Sigmoid colon (tissue), 7 donors: ENCODE measurements around the gene HBG2. TPM values are rescaled to one million over a fixed set of nuclear protein-coding genes. Genes with fewer than 3 reads are reported as not detected.
"Not testable (repeated sequence)": the region's sequence is repeated elsewhere in the genome, so short reads cannot be mapped to it uniquely, and the experiment has no call there.

ENCODE experiments used
- DNase-seq: peaks from one replicate; pipeline ENCODE4 v3.0.0-alpha.2; 2019
- H3K27ac ChIP-seq, 4 donors: fragments of 200-600 bp; sonication (generic); one replicate each; pipeline ENCODE4 v1.5.1; 2016 to 2019; ENCODE audit warnings: mild to moderate bottlenecking in 1 of 4
- H3K27me3 ChIP-seq, 3 donors: fragments of 200-600 bp; sonication (generic); one replicate each; pipeline ENCODE4 v1.5.1; 2019; ENCODE audit warnings: mild to moderate bottlenecking in 1 of 3
- H3K36me3 ChIP-seq, 4 donors: fragments of 200-600 bp; sonication (generic); one replicate each; pipeline ENCODE4 v1.5.1; 2016 to 2019
- H3K4me1 ChIP-seq, 4 donors: fragments of 200-600 bp; sonication (generic); one replicate each; pipeline ENCODE4 v1.5.1; 2017 to 2019
- H3K4me3 ChIP-seq, 4 donors: fragments of 200-600 bp; sonication (generic); one replicate each; pipeline ENCODE4 v1.5.1; 2017 to 2019; ENCODE audit warnings: mild to moderate bottlenecking in 2 of 4, moderate library complexity in 1 of 4
- H3K9me3 ChIP-seq, 4 donors: fragments of 200-600 bp in 3 of 4; sonication (generic) in 3 of 4; one replicate each; pipeline versions ENCODE4 v1.5.1 to v1.6.1; 2013 to 2019
- EP300 ChIP-seq, 4 donors: sonication (generic); formaldehyde crosslinking; IDR thresholded peaks; one replicate each; pipeline ENCODE4 v1.6.1; 2017; ENCODE audit warnings: antibody characterized with exemption in 4 of 4
- POLR2A ChIP-seq, 2 donors: fragments of 450-650 bp; IDR thresholded peaks; one replicate each; pipeline ENCODE4 v1.6.1; 2016; ENCODE audit warnings: antibody characterized with exemption in 2 of 2, mild to moderate bottlenecking in 2 of 2, moderate library complexity in 2 of 2
- POLR2AphosphoS5 ChIP-seq, 4 donors: sonication (generic); formaldehyde crosslinking; IDR thresholded peaks; one replicate each; pipeline ENCODE4 v1.6.1; 2017; ENCODE audit warnings: antibody characterized with exemption in 4 of 4
- WGBS, 2 donors: extraction: QIAGEN DNeasy Blood & Tissue Kit; methylation state at CpG; one replicate each; pipeline ENCODE4 v1.1.7; 2013; 5-methylcytosine and 5-hydroxymethylcytosine counted together
- intact Hi-C: fragments of 100-400 bp; cut with DNase I; formaldehyde crosslinking; loops from one replicate; pipeline ENCODE4 v1.15.1; 2023
- polyA plus RNA-seq, 3 donors: library from polyadenylated mRNA; stranded (reverse); fragments of 200-250 nt; gene quantifications; one replicate each; pipeline ENCODE4 v1.2.3, GENCODE V29; 2013
- total RNA-seq, 4 donors: library from RNA; depleted of rRNA; stranded (reverse); fragments of >200 nt; gene quantifications; one replicate each; pipeline ENCODE4 v1.1.0, GENCODE V29; 2016
- TF ChIP-seq, protein P1 (sequence below), 4 experiments: fragments of 450-650 bp in 3 of 4; fragments of 200-600 bp in 1 of 4; IDR thresholded peaks; one replicate each; pipeline ENCODE4 v1.5.1; 2016 to 2019; ENCODE audit warnings: antibody characterized with exemption in 4 of 4, mild to moderate bottlenecking in 3 of 4, moderate library complexity in 2 of 4
- donor health status: healthy with polysubstance abuse.
- donor health status: Bipolar disorder and iron deficiency.
- donor health status: healthy.

Gene HBG2
- total RNA-seq (not detected), polyA plus RNA-seq (not detected)

GRCh38 chr11:5254646-5255413, at the start of gene HBG2:
Gene HBG2 (minus strand): TSS chr11:5254781. CDS start chr11:5254728, 53 bp downstream.
- H3K4me3 ChIP-seq, intact Hi-C loops, H3K9me3 ChIP-seq, DNase-seq, H3K27me3 ChIP-seq, H3K27ac ChIP-seq, H3K36me3 ChIP-seq, H3K4me1 ChIP-seq: not testable (repeated sequence)
- WGBS, 2 donors, result 72 to 78% methylated on average over 4 of the region's 9 CpGs

DNA sequence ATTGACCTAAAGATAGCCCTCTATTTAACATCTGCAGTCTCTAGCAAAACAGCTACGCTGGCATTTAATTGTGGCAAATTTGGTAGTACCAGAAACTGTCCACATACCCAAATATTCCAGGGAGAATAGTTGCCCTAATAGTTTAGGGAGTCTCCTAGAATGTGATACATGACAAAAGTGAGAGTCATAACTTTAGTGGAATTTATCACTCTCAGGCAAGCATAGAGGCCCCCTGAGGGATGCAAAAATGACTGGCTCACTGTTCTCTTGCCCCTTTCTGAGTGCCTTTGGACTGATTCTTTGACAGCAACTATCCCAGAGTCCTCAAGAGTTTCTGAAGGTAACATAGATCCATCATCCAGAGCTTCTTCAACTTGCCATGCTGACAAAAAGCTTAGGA, 49.5 kb upstream of the HBG2 start:
- Histone ChIP-seq H3K27ac (no peak overlapping the region), H3K4me1 (no peaks in the 10 kb centered on the region), H3K4me3 (no peak overlapping the region), H3K36me3 (no peaks in the 10 kb centered on the region), H3K9me3 (no peaks in the 10 kb centered on the region), H3K27me3 (no peaks in the 10 kb centered on the region)
- intact Hi-C loops, result no loop called here
- WGBS, 2 donors, result 42 to 94% methylated on average over 1 of the region's 1 CpG
- TF ChIP-seq POLR2A (IDR thresholded peaks at IDR 0.05) (no peak), EP300 (IDR thresholded peaks at IDR 0.05) (no peak), POLR2AphosphoS5 (IDR thresholded peaks at IDR 0.05) (no peak)
- TF ChIP-seq, protein P1, sequence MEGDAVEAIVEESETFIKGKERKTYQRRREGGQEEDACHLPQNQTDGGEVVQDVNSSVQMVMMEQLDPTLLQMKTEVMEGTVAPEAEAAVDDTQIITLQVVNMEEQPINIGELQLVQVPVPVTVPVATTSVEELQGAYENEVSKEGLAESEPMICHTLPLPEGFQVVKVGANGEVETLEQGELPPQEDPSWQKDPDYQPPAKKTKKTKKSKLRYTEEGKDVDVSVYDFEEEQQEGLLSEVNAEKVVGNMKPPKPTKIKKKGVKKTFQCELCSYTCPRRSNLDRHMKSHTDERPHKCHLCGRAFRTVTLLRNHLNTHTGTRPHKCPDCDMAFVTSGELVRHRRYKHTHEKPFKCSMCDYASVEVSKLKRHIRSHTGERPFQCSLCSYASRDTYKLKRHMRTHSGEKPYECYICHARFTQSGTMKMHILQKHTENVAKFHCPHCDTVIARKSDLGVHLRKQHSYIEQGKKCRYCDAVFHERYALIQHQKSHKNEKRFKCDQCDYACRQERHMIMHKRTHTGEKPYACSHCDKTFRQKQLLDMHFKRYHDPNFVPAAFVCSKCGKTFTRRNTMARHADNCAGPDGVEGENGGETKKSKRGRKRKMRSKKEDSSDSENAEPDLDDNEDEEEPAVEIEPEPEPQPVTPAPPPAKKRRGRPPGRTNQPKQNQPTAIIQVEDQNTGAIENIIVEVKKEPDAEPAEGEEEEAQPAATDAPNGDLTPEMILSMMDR (IDR thresholded peaks at IDR 0.05), result no peak
- DNase-seq, result no peak

DNA sequence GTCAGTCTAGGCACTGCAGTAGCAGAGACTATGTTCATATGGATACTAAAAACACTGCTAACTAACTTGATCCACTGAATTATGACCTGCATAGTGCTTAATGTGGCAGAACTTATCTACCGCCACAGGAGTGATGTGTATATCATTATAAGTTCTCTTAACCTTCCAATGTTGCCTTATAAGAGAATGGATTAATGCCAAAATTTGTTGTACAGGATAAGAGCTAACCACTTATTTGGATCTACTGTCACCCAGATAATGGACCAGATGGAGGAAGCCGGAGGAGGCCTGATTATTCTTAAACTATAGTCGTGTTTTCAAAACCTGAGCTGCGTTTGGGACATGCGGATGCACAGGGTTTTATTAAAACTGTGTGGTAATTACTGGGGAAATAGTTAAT, 49.0 kb upstream of the HBG2 start:
- no peaks in the 10 kb centered on the region for H3K36me3 ChIP-seq
- no peak overlapping the region for H3K27ac ChIP-seq
- WGBS, 2 donors, result 72 to 88% methylated on average over 5 of the region's 5 CpGs
- no peaks in the 10 kb centered on the region for H3K27me3 ChIP-seq
- H3K4me1 ChIP-seq, result no peaks in the 10 kb centered on the region
- no peak overlapping the region for H3K4me3 ChIP-seq
- DNase-seq, result no peak
- intact Hi-C loops, result no loop called here
- TF ChIP-seq POLR2AphosphoS5 (IDR thresholded peaks at IDR 0.05) (no peak), EP300 (IDR thresholded peaks at IDR 0.05) (no peak)
- H3K9me3 ChIP-seq, result no peaks in the 10 kb centered on the region

GRCh38 chr11:5301846-5302245, 47.3 kb upstream of the HBG2 start, which contains the start of gene OR51B4:
Gene OR51B4 (minus strand): TSS chr11:5301946. CDS start chr11:5301946, 0 bp downstream.
- intact Hi-C loops, result no loop called here
- no peak for TF ChIP-seq POLR2A (IDR thresholded peaks at IDR 0.05)
- TF ChIP-seq POLR2AphosphoS5 (IDR thresholded peaks at IDR 0.05), result no peak
- no peak for TF ChIP-seq EP300 (IDR thresholded peaks at IDR 0.05)
- TF ChIP-seq, protein P1 (IDR thresholded peaks at IDR 0.05), result no peak
- Histone ChIP-seq H3K9me3 (no peaks in the 10 kb centered on the region), H3K36me3 (no peaks in the 10 kb centered on the region), H3K27ac (no peak within 1 kb of the TSS), H3K4me1 (no peaks in the 10 kb centered on the region), H3K27me3 (no peaks in the 10 kb centered on the region), H3K4me3 (no peak within 1 kb of the TSS)
- WGBS, 2 donors, result 83 to 88% methylated on average over 2 of the region's 2 CpGs
- no peak for DNase-seq

GRCh38 chr11:5300251-5300650, 45.7 kb upstream of the HBG2 start:
- TF ChIP-seq, protein P1 (IDR thresholded peaks at IDR 0.05), result no peak
- TF ChIP-seq EP300 (IDR thresholded peaks at IDR 0.05), result no peak
- no peaks in the 10 kb centered on the region for H3K27me3 ChIP-seq
- H3K4me1 ChIP-seq, result no peaks in the 10 kb centered on the region
- intact Hi-C loops, result no loop called here
- no peaks in the 10 kb centered on the region for H3K9me3 ChIP-seq
- no peaks in the 10 kb centered on the region for H3K36me3 ChIP-seq
- H3K27ac ChIP-seq, result no peak overlapping the region
- H3K4me3 ChIP-seq, result no peak overlapping the region
- DNase-seq, result no peak
- 54 to 72% methylated on average over 3 of the region's 3 CpGs for WGBS, 2 donors

GRCh38 chr11:5298451-5298850, 43.9 kb upstream of the HBG2 start:
- no peaks in the 10 kb centered on the region for H3K4me1 ChIP-seq
- H3K9me3 ChIP-seq, result no peaks in the 10 kb centered on the region
- intact Hi-C loops, result no loop called here
- TF ChIP-seq EP300 (IDR thresholded peaks at IDR 0.05) (no peak), POLR2A (IDR thresholded peaks at IDR 0.05) (no peak), POLR2AphosphoS5 (IDR thresholded peaks at IDR 0.05) (no peak)
- TF ChIP-seq, protein P1 (IDR thresholded peaks at IDR 0.05), result no peak
- no peak overlapping the region for H3K27ac ChIP-seq
- no peak for DNase-seq
- H3K27me3 ChIP-seq, result no peaks in the 10 kb centered on the region
- no peak overlapping the region for H3K4me3 ChIP-seq
- no peaks in the 10 kb centered on the region for H3K36me3 ChIP-seq
- WGBS, 2 donors, result 65 to 78% methylated on average over 1 of the region's 1 CpG
